Stimulated activated CD8-positive, alpha-beta memory T cell treated with anti-CD3 and anti-CD28 coated beads, Interleukin-12 subunit alpha, Interleukin-12 subunit beta, amount 100 ng/mL, for 1 hour (primary cell): ENCODE data around the gene PCDH9.

Experiments used
- DNase-seq: peaks from one replicate; pipeline ENCODE4 v3.0.0-alpha.2; 2020; ENCODE audit warnings: low read depth

Gene PCDH9

DNA sequence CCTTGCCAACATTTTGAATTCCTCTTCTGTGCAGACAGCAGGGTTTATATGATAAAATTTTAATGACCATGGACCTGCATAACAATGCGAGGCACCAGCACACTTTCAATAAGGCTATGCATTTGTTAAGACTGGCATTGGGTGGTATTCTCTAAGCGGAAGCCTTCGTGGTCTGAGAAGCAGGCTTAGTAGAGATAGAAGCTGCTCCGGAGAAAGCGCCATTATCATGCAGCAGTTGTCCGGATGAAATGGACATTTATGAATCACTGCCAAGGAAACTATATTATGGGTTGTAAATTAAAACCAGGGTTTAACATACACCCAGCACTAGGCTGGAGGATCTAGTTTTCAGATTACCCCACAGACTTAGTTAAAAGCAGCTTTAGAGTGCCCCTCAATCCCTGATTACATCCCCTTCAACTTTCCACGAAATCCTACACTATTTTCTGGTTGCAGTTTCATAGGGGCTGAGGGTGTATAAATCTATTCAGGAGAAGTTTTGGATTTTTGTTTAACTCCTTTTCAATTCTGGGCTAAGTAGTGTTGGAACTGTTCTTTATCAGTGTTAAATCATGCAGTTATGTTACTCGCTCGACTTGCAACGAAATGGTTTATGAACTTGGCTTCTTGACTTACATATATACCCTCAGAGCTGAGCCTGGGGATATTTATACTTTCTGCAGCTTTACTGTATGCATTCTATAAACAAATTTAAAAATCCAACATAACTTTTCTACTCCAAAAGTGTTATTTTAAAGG is 193.3 kb downstream of the PCDH9 start:
- DNase-seq: no peak

DNA sequence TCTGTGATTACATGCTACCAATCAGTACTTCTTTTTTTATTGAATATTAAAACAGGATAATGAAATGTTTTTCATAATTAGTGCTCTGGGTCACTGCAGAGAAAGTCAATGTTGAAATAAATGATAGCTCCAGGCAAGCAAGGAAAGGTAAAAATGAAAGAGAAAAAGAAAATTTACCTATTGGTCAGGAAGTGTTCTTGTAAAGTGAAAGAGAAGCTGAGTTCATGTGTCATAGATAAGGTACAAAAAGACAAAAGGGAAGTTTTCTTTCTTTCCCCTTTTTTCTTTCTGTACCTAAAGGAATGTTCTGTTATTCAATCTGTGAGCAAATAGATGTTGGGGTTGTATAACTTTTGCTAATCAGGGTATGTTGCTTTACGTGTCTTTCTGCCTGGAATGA is 197.0 kb downstream of the PCDH9 start:
- DNase-seq: no peak

DNA sequence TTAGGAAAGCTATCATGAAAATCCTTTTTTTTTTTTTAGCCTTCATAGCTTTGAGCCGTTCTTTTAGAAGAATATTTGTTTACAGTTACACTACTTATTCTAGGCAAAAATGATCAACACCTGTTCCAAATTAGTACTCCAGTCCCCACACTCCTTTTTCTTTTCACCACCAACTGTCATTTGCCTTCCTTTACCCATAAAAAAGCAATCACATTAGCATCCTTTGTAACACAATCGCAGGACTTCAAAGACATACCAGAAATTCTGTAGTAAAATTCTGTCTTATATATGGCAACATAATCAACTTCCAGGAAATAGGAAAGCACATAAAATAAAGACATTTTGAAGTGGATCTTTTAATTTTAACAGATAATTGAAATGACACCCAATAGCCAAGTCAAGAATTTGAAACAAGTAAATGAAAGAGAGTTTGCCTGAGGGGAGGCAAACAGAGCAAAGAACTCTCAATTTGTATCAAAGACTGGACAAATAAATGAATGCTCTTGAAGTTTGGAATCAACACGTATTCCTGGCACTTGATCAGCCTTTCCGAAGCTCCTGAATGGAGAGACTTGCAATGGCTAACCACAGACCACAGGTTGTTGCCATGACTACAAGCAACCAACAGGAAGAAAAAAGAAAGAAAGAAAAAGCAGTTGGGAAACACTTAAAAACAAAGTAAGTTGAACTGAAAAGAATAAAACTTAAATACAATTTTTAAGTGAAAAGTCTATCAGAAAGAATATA is 206.8 kb downstream of the PCDH9 start:
- DNase-seq: no peak

- no peak for DNase-seq
Observed at GRCh38 chr13:67018775-67019174, 211.4 kb downstream of the PCDH9 start.

DNA sequence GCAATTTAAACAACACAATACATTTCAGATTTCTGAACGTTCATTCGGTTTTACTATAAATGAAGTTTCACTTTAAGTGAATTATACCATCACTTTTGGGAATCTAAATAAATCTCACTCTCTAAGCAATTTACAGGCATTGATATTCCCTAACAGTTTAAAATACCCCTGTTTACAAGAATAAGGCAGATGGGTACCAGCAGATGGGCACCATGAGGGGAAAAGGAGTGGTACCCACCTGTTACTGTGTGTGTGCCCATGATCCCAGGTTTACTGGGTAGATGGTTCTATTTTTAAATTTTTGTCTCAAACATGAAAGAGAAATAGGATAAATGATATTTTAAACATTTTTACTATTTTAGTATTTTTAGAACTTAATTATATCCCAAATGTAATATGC is 212.9 kb downstream of the PCDH9 start:
- DNase-seq: no peak

DNA sequence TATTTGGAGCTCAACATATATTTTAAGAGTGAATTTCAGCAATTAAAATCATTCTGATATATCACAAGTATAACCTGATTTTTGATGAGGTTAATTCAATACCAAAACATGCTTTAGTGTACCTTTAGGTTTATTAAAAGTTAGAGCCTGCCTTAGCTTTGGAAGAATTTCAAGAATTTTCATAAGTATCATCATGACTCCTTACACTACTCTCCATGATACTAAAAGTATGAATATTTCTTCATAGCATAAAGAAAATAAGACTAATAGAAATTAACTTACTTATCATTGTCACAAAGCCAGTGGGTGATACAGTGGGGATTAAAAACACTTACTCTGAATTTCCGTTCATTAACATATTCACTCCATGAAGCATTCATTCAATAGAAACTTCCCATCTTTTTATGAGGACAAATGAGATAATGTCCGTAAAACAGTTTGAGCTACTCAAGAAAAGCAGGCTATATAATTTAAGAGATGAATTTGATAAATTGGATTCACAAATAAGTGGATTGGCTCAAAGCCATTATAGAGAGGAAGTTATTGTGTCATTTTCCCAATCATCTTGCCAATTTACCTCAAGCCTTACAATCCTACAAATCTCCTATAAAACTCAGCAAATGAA is 214.0 kb downstream of the PCDH9 start:
- DNase-seq: no peak

DNA sequence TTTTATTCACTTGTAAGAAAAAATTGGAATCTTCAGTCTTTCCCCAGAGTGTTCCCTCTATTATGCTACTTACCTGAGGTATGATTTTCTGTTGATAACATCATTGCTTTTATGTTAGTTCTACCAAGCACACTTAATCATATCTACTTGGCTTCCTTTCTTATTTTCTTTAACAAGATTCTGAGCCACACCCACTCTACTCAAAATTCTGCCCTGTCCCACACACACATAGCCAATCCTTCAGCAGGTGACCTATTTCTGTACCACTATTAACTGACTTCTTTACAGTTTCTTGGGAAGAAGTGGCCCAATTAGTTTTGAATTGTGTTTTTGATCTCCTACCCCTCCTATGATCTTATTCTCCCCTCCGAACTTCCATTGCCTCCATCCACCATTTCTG is 215.7 kb downstream of the PCDH9 start:
- DNase-seq: no peak

DNA sequence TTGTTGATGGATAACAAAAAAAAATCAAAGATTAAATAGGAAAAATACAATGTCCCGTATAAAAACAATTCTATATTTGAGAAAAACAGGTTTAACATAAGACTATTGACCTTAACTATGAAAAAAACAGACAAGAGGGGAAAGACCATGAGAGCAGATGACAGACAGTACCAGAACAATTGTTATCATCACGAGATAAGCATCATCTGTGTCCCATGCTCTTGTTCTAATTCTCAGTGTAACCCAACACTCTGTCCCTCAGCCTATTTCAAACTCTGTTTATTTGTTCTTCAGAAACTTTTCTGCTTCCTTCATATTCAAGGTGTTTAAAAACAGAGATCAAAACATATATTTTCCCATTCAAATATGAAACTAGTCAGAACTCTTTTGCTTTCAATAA is 216.4 kb downstream of the PCDH9 start:
- DNase-seq: no peak

DNA sequence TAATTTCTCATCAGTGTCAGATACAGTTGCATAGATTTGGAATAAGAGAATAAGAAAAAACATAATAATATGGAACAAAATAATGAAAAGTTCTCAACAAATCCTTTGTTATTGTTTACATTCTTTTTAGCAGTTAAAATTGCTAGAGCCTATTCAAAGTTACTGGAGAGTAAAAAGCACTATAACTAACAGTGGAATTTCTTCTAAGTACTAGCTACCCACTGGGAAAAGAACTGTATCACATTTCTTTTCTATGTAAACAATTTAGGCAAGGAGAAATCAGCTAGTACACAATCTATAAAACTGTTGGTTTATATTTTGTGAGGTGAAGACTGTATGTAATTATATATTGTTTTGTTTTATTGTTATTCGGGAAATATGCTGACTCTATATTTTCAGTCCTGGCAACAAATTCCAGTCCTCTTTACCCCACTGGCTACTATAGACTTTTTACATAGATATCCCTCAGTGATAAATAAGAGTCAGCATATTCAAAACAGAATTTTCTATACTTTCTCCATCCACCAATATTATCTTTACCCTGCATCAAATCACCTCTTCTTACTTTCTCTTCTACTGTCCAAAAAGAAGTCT is 222.0 kb downstream of the PCDH9 start:
- DNase-seq: no peak

DNA sequence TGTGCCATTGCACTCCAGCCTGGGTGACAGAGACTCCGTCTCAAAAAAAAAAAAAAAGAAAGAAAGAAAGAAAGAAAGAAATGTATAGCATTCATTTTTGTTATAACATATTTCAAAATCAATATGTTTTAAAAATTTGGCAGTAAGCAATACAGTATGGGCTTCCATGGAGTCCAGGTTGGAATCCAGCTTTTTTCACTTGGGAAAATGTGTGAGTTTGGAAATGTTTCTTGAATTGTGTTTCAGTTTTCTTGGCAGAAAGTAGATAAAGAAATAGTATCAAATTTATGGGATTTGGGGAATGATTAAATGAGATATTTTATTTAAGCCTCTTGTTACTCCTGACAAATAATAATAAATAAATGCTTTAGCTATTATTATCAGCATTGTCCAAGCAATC is 225.6 kb downstream of the PCDH9 start:
- no peak for DNase-seq

GRCh38 chr13:67003743-67004142 is 226.4 kb downstream of the PCDH9 start:
- DNase-seq: no peak

DNA sequence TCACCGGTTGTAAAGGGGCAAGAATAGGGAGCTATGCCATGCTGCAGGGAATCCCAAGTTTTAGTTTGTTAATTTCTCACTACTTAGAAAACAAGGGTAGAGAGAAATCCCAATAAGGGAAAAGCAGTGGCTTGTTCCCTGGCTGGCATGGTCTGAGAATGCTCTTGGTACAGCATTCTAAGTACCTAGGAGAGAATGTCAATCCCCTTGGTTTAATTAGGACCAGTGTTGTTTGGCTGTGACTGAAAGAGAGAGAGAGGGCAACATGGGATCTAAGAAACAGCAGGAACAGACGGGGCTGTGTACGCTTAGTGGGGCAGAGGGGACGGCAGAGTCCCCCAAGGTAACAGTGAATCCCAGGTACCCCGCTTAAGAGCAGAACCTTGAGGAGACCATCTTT is 228.8 kb downstream of the PCDH9 start:
- DNase-seq: no peak

DNA sequence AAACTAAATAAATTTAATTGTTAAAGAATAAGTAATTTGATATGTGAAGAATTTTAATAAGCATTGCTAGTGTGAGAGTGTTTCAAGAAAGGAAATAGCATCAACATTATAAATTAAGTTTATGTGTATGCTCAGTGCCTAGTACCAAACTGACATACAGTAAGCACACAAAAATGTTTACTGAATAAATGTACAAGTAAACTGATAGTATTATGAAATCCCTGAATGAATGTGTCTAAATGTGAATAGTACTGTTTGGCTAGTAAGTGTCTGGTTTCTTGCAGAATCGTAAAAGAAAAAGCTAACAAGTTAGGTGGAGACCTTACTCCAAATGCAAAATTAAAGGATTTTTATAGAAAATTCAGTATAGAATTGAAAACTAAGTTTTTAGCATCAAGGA is 233.6 kb downstream of the PCDH9 start:
- DNase-seq: no peak

GRCh38 chr13:66995203-66995611 is 234.9 kb downstream of the PCDH9 start:
- DNase-seq: no peak

DNA sequence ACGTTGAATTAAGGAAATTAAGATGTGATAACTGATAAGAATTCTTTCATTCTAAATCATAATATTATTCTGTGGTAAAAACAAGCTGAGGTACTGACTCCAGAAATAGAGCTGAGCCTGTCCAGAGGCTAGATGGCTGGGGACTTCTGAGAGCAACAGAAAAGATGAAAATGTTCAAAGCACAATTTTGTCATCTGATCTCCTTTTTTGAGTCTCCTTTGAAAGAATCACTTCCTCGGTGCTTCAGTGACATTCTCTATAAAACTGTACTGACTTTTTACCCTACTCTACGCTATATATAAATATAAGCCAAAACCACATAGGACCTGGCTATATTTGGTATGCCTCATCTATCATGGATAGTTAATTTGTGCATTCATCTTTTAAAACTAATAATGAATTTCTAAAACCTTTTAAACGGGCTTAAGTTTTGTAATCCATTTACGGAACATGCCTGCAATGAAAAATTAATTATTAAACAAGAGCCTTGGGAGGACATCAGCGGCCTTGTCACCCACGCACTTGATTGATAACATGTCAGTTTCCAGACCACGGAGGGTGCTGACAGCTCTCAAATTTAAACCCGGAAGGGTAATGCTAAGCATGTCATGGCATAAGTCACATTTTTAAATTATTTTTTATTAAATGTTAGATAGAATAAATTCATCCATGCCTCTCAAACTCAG is 235.5 kb downstream of the PCDH9 start:
- no peak for DNase-seq

- DNase-seq: no peak
Observed at GRCh38 chr13:66994097-66994496, 236.0 kb downstream of the PCDH9 start.

DNA sequence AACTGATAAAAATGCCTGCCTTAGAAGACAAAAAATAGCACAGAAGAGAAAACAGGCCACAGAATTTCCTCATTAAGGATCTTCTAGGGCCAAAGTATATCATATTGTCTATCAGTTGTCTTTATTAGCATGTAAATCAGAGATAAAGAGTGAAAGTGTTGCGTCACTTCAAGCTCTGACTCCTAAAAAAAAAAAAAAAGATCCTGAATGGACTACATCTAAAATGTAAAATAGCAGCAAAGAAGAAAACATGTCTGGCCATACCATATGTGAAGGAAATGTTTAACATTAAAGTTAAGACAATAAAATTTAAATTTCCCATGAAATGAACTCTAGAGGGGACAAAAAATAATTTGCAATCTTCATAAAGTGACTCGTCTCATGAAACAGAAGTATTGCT is 237.4 kb downstream of the PCDH9 start:
- DNase-seq: no peak

- DNase-seq: no peak
Observed at GRCh38 chr13:66992183-66992582, 238.0 kb downstream of the PCDH9 start.

DNA sequence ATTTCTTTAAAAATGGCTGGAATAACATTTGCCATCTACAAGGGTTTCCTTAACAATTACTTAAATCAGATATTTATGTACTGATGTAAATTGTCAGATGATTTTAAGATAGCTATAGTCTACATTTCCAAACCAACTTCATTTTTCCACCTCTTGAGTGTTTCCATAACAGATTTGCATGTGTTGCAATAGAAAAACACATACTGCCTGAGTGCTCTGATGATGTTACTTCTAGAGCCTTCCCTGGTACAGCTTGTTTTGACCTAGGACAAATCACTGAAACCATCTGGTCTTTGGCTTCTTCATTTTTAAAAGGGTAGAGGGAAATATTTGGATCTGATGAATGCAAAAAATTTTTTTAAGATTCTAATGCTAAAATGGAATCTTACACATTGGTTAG is 245.9 kb downstream of the PCDH9 start:
- no peak for DNase-seq

DNA sequence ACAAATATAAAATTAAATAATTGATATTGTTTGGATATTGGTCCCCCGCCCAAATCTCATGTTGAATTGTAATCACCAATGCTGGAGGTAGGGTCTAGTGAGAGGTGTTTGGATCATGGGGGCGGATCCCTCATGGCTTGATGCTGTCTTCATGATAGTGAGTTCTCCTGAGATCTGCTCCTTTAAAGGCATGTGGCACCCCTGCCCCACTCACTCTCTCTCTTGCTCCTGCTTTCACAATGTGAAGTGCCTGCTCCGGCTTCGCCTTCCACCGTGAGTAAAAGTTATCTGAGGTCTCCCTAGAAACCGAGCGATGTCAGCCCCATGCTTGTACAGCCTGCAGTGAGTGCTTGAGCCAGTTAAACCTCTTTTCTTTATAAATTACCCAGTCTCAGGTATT is 248.2 kb downstream of the PCDH9 start:
- no peak for DNase-seq

DNA sequence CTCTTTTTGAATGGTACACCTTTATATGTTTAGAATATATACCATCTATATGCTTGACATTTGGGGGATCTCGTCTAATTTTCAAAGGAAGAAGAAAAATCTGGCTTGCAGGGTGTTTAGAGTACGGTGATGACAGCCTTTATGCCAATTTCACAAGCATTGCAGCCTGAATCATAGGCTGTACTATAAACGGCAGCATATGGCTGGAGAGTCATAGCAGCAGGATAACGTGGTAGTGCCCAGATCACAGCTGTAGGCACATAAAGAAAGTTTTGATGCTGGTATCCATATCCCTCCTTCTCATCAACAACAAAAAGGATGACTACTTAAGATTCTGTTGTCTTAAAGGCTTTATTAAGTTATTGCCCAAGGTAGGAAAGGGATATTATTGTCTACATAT is 253.0 kb downstream of the PCDH9 start:
- no peak for DNase-seq

DNA sequence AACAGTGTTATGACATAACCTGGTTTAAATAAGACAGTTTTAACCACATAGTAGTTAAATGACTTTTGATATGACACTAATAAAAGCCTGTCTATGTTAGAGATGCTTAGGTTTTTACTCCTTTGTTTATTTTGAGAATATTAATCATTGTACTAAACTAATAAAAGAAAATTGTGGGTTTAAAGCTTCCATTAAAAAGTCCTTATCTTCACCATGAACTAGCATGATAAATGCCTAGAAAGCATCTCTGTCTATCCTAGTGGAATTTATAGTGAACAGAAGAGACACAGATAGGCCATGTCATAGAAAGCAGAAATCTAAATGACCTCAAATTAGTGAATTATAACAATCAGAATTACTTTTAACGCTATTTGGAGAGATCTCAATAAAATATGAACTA is 255.2 kb downstream of the PCDH9 start:
- no peak for DNase-seq
